Measurements from ENCODE around the gene RND3.

RND3 gene

GRCh38 chr2:150438654-150439053, 48.8 kb downstream of the RND3 start:
- DNase-seq, result no peak

GRCh38 chr2:150438041-150438440, 49.4 kb downstream of the RND3 start:
- DNase-seq, result no peak

GRCh38 chr2:150432312-150432625, 55.2 kb downstream of the RND3 start:
- DNase-seq, result no peak

- DNase-seq, result no peak
Measured at GRCh38 chr2:150431561-150432311, 55.7 kb downstream of the RND3 start.

- DNase-seq, result peak; percentile 80 to 89
Measured at GRCh38 chr2:150429384-150429961, 58.0 kb downstream of the RND3 start.

- peak in 1 of 2 experiments; percentile 40 for DNase-seq
Measured at GRCh38 chr2:150428641-150429040, 58.8 kb downstream of the RND3 start.

- no peak for DNase-seq
Measured at GRCh38 chr2:150427298-150427697, 60.2 kb downstream of the RND3 start.

GRCh38 chr2:150426724-150427123, 60.7 kb downstream of the RND3 start:
- DNase-seq, result no peak

GRCh38 chr2:150426315-150426714, 61.2 kb downstream of the RND3 start:
- no peak for DNase-seq

- DNase-seq, result no peak
Measured at GRCh38 chr2:150425121-150425955, 62.1 kb downstream of the RND3 start.

- no peak for DNase-seq
Measured at GRCh38 chr2:150424406-150424805, 63.1 kb downstream of the RND3 start.

GRCh38 chr2:150421126-150421651, 66.3 kb downstream of the RND3 start:
- no peak for DNase-seq

GRCh38 chr2:150418916-150419315, 68.6 kb downstream of the RND3 start:
- DNase-seq, result no peak

Data from NCI-H526 (cell line).